Forelimb muscle (tissue), 1 donor: Measurements from ENCODE around the gene PIEZO2. TPM values are rescaled to one million over a fixed set of nuclear protein-coding genes. Genes with fewer than 3 reads are reported as not detected.

ENCODE experiments used
- DNase-seq: peaks from one replicate; pipeline ENCODE4 v3.0.0-alpha.2; 2013; ENCODE audit warnings: low read depth
- polyA plus RNA-seq: library from polyadenylated mRNA; unstranded; fragments of 120-200 nt; gene quantifications from one replicate; pipeline ENCODE4 v1.2.1, GENCODE V29; 2013; ENCODE audit not compliant: insufficient read length

Gene PIEZO2
- polyA plus RNA-seq, 1 donor, result 31.0 TPM

GRCh38 chr18:10896851-10897250 is 252.5 kb downstream of the PIEZO2 start:
- no peak for DNase-seq

GRCh38 chr18:10895976-10896375 is 253.4 kb downstream of the PIEZO2 start:
- DNase-seq, result no peak

GRCh38 chr18:10894501-10894900 is 254.9 kb downstream of the PIEZO2 start:
- no peak for DNase-seq

GRCh38 chr18:10893761-10894160 is 255.6 kb downstream of the PIEZO2 start:
- no peak for DNase-seq

GRCh38 chr18:10893196-10893595 is 256.2 kb downstream of the PIEZO2 start:
- no peak for DNase-seq

- no peak for DNase-seq
Measured at GRCh38 chr18:10892786-10893185, 256.6 kb downstream of the PIEZO2 start.

GRCh38 chr18:10890022-10890421 is 259.3 kb downstream of the PIEZO2 start:
- no peak for DNase-seq

GRCh38 chr18:10878703-10879102 is 270.7 kb downstream of the PIEZO2 start:
- no peak for DNase-seq

- DNase-seq, result no peak
Measured at GRCh38 chr18:10877987-10878386, 271.4 kb downstream of the PIEZO2 start.

- no peak for DNase-seq
Measured at GRCh38 chr18:10875811-10876210, 273.6 kb downstream of the PIEZO2 start.

GRCh38 chr18:10872304-10872703 is 277.1 kb downstream of the PIEZO2 start:
- DNase-seq, result peak; percentile 28

- no peak for DNase-seq
Measured at GRCh38 chr18:10864722-10865121, 284.6 kb downstream of the PIEZO2 start.

- no peak for DNase-seq
Measured at GRCh38 chr18:10863026-10863425, 286.3 kb downstream of the PIEZO2 start.

GRCh38 chr18:10860928-10861327 is 288.4 kb downstream of the PIEZO2 start:
- no peak for DNase-seq

- no peak for DNase-seq
Measured at GRCh38 chr18:10860382-10860781, 289.0 kb downstream of the PIEZO2 start.

GRCh38 chr18:10858477-10858876 is 290.9 kb downstream of the PIEZO2 start:
- no peak for DNase-seq

GRCh38 chr18:10856132-10856531 is 293.2 kb downstream of the PIEZO2 start:
- DNase-seq, result no peak

GRCh38 chr18:10852385-10853303 is 296.7 kb downstream of the PIEZO2 start:
- no peak for DNase-seq

GRCh38 chr18:10851824-10852319 is 297.5 kb downstream of the PIEZO2 start:
- DNase-seq, result peak; percentile 57

GRCh38 chr18:10850840-10851239 is 298.5 kb downstream of the PIEZO2 start:
- DNase-seq, result no peak

GRCh38 chr18:10850216-10850615 is 299.2 kb downstream of the PIEZO2 start:
- no peak for DNase-seq

GRCh38 chr18:10847907-10848306 is 301.5 kb downstream of the PIEZO2 start:
- no peak for DNase-seq

GRCh38 chr18:10847408-10847790 is 302.0 kb downstream of the PIEZO2 start:
- DNase-seq, result no peak
